ENCODE data around the gene CAPNS2. TPM values are rescaled to one million over a fixed set of nuclear protein-coding genes. Genes with fewer than 3 reads are reported as not detected.

The CAPNS2 gene
- 0.81 and 2.2 TPM in 2 replicates for total RNA-seq

GRCh38 chr16:55566432-55567175, at the start of gene CAPNS2:
CAPNS2 (plus strand) TSS chr16:55566684; CDS start chr16:55566757, 73 bp downstream.

Other genes starting within 250 kb of the CAPNS2 start
- gene IRX6, start 242.5 kb upstream of the CAPNS2 start, total RNA-seq = not detected in 2 replicates
- gene MMP2, start 87.5 kb upstream of the CAPNS2 start, total RNA-seq = 14.2 and 73.8 TPM in 2 replicates
- 23.9 and 24.3 TPM in 2 replicates for gene LPCAT2, start 57.6 kb upstream of the CAPNS2 start, total RNA-seq
- 0.38 TPM in 1 of 2 replicates, not detected in the other for gene SLC6A2, start 89.3 kb downstream of the CAPNS2 start, total RNA-seq